Measurements from ENCODE around the gene SFXN1.

- no peak for TF ChIP-seq CTCF (IDR thresholded peaks at IDR 0.05; ENCODE audit: low read depth, low read length, missing input control)
- no peak for TF ChIP-seq TAF1 (conservative IDR thresholded peaks at IDR 0.05)
- TF ChIP-seq, protein P1, sequence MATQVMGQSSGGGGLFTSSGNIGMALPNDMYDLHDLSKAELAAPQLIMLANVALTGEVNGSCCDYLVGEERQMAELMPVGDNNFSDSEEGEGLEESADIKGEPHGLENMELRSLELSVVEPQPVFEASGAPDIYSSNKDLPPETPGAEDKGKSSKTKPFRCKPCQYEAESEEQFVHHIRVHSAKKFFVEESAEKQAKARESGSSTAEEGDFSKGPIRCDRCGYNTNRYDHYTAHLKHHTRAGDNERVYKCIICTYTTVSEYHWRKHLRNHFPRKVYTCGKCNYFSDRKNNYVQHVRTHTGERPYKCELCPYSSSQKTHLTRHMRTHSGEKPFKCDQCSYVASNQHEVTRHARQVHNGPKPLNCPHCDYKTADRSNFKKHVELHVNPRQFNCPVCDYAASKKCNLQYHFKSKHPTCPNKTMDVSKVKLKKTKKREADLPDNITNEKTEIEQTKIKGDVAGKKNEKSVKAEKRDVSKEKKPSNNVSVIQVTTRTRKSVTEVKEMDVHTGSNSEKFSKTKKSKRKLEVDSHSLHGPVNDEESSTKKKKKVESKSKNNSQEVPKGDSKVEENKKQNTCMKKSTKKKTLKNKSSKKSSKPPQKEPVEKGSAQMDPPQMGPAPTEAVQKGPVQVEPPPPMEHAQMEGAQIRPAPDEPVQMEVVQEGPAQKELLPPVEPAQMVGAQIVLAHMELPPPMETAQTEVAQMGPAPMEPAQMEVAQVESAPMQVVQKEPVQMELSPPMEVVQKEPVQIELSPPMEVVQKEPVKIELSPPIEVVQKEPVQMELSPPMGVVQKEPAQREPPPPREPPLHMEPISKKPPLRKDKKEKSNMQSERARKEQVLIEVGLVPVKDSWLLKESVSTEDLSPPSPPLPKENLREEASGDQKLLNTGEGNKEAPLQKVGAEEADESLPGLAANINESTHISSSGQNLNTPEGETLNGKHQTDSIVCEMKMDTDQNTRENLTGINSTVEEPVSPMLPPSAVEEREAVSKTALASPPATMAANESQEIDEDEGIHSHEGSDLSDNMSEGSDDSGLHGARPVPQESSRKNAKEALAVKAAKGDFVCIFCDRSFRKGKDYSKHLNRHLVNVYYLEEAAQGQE (IDR thresholded peaks at IDR 0.05): no peak
- no peak for TF ChIP-seq ZBTB33 (IDR thresholded peaks at IDR 0.05)
- TF ChIP-seq, protein P2, sequence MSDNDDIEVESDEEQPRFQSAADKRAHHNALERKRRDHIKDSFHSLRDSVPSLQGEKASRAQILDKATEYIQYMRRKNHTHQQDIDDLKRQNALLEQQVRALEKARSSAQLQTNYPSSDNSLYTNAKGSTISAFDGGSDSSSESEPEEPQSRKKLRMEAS (IDR thresholded peaks at IDR 0.05): no peak
These were observed 95.3 kb downstream of the SFXN1 start for GRCh38 chr5:175573493-175574269.

Measured in liver (tissue), 3 donors.